Skeletal muscle tissue (tissue), 4 donors: ENCODE measurements around the gene CCNQ. TPM values are rescaled to one million over a fixed set of nuclear protein-coding genes. Genes with fewer than 3 reads are reported as not detected.

Experiments
- H3K27ac ChIP-seq: one replicate; pipeline ENCODE4 v1.7.0; 2013; ENCODE audit warnings: mild to moderate bottlenecking, low read depth, low read length, inconsistent platforms
- H3K27me3 ChIP-seq, 3 donors: one replicate each; pipeline ENCODE4 v1.7.0; 2013; ENCODE audit warnings: low read length in 3 of 3; ENCODE audit not compliant: control insufficient read depth in 3 of 3, insufficient read depth in 3 of 3
- H3K36me3 ChIP-seq, 3 donors: one replicate each; pipeline ENCODE4 v1.7.0; 2013; ENCODE audit warnings: low read length in 3 of 3; ENCODE audit not compliant: control insufficient read depth in 3 of 3, insufficient read depth in 3 of 3
- H3K4me1 ChIP-seq, 3 donors: one replicate each; pipeline ENCODE4 v1.7.0; 2013; ENCODE audit warnings: low read length in 3 of 3, mild to moderate bottlenecking in 3 of 3; ENCODE audit not compliant: control insufficient read depth in 3 of 3, insufficient read depth in 3 of 3
- H3K4me3 ChIP-seq, 3 donors: one replicate each; pipeline ENCODE4 v1.7.0; 2013; ENCODE audit warnings: low read length in 3 of 3
- H3K9ac ChIP-seq, 3 donors: one replicate each; pipeline ENCODE4 v1.7.0; 2013; ENCODE audit warnings: low read length in 3 of 3, mild to moderate bottlenecking in 3 of 3, moderate library complexity in 2 of 3, low read depth in 1 of 3
- H3K9me3 ChIP-seq, 3 donors: one replicate each; pipeline ENCODE4 v1.7.0; 2013; ENCODE audit warnings: low read length in 3 of 3; ENCODE audit not compliant: control insufficient read depth in 3 of 3
- total RNA-seq: library from RNA; depleted of rRNA; stranded (reverse); fragments of >200 nt; gene quantifications from one replicate; pipeline ENCODE4 v1.2.3, GENCODE V29; 2014
- donor health status: Osteomylitis.

CCNQ gene
- total RNA-seq, 1 donor from 2014 or later, result 13.0 TPM

DNA sequence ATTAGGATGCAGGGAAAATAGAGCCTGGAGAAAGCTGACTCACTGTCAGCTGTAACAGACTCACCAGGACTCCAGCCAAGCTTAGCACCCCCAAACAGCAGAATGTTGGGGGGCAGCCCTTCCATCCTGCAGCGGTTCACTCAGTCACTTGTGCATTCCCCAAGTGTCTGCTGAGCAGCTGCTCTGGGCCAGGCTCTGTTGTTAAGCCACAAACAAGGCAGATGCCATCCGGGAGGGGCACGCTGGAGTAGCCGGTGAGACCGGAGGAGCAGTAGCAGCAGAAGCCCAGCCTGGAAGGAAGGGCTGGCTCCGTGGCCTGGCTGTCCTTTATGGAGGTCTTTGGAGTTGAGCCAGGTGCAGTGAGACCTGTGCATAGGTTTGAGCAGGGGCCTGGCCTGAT, 22.0 kb downstream of the CCNQ start:
- no peaks in the 10 kb centered on the region for H3K4me1 ChIP-seq
- no peak overlapping the region for H3K9ac ChIP-seq
- no peaks in the 10 kb centered on the region for H3K9me3 ChIP-seq
- peaks cover 0 to 11% (median 0%) of the 10 kb centered on the region in 3 donors for H3K27me3 ChIP-seq
- no peaks in the 10 kb centered on the region for H3K36me3 ChIP-seq
- no peak overlapping the region for H3K4me3 ChIP-seq
- H3K27ac ChIP-seq, result no peak overlapping the region

DNA sequence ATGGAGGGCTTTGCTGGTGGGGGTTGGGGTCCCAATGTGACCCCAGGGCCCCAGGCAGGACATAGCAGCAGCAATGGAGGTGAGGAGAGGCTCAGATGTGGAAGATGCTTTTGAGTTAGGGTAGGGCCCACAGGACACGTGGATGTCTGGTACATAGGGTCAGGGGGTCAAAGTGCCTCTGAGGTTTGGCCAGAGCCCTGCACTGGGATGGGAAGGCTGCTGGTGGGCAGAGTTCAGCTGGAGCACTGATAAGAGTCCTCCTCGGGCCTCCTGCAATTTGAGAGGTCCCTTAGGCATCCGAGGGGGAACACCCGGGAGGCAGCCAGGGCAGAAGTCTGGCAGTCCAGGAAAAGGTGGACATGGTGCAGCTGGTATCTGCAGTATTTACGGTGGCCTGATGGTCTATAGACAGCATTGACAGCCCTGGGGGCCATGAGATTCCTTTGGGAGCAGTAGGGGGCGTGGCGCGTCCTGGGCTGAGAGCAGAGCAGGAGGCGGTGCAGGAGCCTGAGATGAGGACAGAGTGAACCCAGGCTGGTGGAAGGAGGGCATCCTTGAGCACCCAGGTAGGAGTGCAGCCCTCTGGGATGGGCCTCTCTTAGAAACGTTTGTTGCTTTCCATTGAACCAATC, 22.6 kb downstream of the CCNQ start:
- Histone ChIP-seq H3K9me3 (no peaks in the 10 kb centered on the region), H3K27ac (no peak overlapping the region), H3K36me3 (no peaks in the 10 kb centered on the region), H3K4me1 (no peaks in the 10 kb centered on the region), H3K4me3 (no peak overlapping the region), H3K9ac (no peak overlapping the region), H3K27me3 (peaks cover 0 to 11% (median 0%) of the 10 kb centered on the region in 3 donors)

DNA sequence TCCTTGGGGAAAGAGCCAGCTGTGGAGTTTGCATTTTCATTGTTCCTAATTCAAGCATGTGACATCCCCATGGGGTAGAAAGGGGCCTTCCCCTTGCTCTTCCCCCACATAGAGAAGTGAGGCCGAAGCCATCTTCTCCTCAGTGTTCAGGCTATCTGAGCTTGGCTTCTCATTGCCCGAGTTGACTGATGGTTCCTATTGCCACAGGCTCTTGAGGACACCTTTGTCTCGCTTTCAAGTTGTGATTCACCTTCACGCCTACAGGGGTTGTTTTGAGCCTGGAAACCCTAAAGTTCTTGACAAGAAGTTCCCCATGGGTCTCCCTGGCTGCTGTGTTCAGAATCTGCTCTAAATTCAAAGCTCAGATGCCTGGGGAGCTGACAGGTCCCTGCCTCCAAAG, 25.0 kb downstream of the CCNQ start:
- Histone ChIP-seq H3K36me3 (no peaks in the 10 kb centered on the region), H3K9ac (no peak overlapping the region), H3K4me3 (no peak overlapping the region), H3K27me3 (peaks cover 0 to 9% (median 0%) of the 10 kb centered on the region in 3 donors), H3K27ac (no peak overlapping the region), H3K9me3 (no peaks in the 10 kb centered on the region), H3K4me1 (no peaks in the 10 kb centered on the region)

GRCh38 chrX:153572601-153573000, 26.3 kb downstream of the CCNQ start:
- Histone ChIP-seq H3K27me3 (peaks cover 0 to 9% (median 0%) of the 10 kb centered on the region in 3 donors), H3K9ac (no peak overlapping the region), H3K36me3 (no peaks in the 10 kb centered on the region), H3K4me3 (no peak overlapping the region), H3K27ac (no peak overlapping the region), H3K9me3 (no peaks in the 10 kb centered on the region), H3K4me1 (no peaks in the 10 kb centered on the region)

- Histone ChIP-seq H3K36me3 (no peaks in the 10 kb centered on the region), H3K27ac (no peak overlapping the region), H3K27me3 (peaks cover 0 to 9% (median 0%) of the 10 kb centered on the region in 3 donors), H3K4me1 (no peaks in the 10 kb centered on the region), H3K9me3 (no peaks in the 10 kb centered on the region), H3K4me3 (no peak overlapping the region), H3K9ac (no peak overlapping the region)
Observed at GRCh38 chrX:153571534-153571908, 27.4 kb downstream of the CCNQ start.

DNA sequence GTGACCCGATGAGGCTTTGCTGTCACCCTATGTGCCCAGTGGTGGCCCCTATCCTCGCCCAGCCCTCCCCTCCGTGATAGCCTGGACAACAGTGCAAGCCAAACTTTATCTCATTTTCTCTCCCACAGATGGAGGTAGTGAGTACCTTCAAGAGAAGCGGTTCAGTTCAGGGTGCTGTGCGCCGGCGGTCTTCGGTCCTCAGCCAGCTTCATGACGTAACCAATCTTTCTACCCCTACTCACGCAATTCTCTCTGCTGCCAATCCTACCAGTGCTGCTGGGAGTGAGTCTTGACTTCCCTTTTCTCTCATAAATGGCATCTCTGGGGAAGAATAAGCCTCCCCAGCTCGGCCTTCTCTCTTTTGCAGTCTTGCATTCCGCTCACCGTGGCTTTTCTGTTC, 29.5 kb downstream of the CCNQ start:
- Histone ChIP-seq H3K27me3 (peaks cover 0 to 9% (median 0%) of the 10 kb centered on the region in 3 donors), H3K9me3 (no peaks in the 10 kb centered on the region), H3K27ac (no peak overlapping the region), H3K9ac (no peak overlapping the region), H3K36me3 (no peaks in the 10 kb centered on the region), H3K4me1 (no peaks in the 10 kb centered on the region), H3K4me3 (no peak overlapping the region)

DNA sequence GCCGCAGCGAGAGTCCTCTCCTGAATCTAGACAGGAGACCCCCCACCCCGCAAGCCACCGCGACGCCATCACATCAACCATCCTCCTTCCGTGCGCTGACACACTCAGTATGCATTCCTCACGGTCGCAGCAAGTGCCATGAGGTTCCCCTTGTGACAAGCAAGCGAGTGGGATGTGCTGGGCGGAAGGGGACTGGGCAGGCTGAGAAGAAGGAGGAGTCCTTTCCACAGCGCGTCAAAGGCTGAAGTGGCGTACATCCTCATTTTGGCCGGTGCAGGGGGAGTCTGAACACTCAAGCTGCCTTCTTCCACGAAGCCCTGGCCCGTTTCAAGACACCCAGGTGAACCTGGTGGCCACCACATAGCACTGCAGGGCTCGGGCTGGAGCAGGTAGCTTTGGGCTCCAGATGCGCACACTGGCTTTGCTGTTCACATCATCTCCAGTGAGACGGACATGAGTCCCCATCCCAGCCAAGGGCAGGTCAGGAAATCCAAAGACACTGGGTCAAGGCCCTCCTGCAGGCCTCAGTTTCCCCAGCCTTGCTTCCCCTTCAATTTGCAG, 30.4 kb downstream of the CCNQ start:
- Histone ChIP-seq H3K9ac (no peak overlapping the region), H3K36me3 (no peaks in the 10 kb centered on the region), H3K4me3 (no peak overlapping the region), H3K9me3 (no peaks in the 10 kb centered on the region), H3K4me1 (no peaks in the 10 kb centered on the region), H3K27ac (no peak overlapping the region), H3K27me3 (peaks cover 0 to 2% (median 0%) of the 10 kb centered on the region in 3 donors)

DNA sequence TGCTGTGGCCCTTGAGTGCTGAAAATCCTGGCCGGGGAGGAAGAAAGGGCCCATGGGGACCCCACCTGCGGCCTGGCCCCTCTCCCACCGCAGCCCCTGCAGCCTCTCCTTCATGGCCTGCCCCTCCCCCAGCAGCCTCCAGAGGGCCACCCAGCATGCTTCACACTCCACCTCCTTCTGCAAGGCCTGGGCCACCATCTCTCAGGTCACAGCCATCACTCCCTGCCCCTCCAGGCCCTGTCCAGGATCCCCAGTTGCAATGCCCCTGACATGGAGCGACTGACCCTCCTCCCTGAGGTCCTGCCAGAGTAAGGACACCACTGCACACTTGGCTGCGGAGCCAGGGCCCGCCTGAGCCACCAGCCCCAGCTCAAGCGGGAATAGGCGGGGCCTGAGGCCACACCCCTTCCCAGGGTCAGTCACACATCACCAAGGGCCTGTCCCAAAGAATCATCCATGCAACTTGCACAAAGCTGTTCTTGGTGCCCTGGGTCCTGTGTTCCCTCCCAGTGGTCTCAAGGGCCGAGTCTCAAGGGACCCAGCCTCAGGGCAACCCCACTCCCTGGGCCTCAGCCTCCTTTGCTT, 32.9 kb downstream of the CCNQ start:
- no peak overlapping the region for H3K9ac ChIP-seq
- H3K27ac ChIP-seq, result no peak overlapping the region
- H3K9me3 ChIP-seq, result no peaks in the 10 kb centered on the region
- peaks cover 0 to 4% (median 0%) of the 10 kb centered on the region in 3 donors for H3K27me3 ChIP-seq
- H3K36me3 ChIP-seq, result no peaks in the 10 kb centered on the region
- H3K4me3 ChIP-seq, result no peak overlapping the region
- no peaks in the 10 kb centered on the region for H3K4me1 ChIP-seq

DNA sequence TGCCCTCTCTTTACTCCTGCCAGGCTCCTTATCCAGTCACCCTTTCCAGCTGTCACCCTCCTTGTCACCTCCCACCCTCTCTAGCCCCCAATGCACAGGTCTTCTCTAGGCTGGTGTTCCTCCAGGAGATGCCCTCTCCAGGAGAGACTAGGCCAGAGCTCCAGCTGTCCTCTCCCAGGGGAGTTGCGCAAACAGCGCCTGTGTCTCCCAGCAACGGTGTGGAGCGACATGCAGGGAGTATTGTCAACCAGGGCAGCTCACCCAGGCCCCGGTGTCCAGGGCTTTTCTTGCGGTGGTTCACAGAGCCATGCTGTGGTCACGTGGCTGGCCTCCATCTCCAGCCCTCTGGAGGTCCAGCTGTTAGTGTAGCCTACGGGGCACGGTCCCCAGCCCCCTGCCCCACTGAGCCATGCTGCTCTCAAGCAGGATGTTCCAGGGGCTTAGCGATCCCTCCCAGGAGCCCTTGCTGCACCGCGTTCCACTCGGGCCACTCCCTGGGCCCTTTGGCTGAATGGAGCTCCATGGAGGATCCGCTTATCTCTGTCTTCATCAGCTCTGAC, 34.8 kb downstream of the CCNQ start:
- Histone ChIP-seq H3K36me3 (no peaks in the 10 kb centered on the region), H3K9me3 (no peaks in the 10 kb centered on the region), H3K27me3 (peaks cover 0 to 4% (median 0%) of the 10 kb centered on the region in 3 donors), H3K4me1 (no peaks in the 10 kb centered on the region), H3K9ac (no peak overlapping the region), H3K27ac (no peak overlapping the region), H3K4me3 (no peak overlapping the region)

DNA sequence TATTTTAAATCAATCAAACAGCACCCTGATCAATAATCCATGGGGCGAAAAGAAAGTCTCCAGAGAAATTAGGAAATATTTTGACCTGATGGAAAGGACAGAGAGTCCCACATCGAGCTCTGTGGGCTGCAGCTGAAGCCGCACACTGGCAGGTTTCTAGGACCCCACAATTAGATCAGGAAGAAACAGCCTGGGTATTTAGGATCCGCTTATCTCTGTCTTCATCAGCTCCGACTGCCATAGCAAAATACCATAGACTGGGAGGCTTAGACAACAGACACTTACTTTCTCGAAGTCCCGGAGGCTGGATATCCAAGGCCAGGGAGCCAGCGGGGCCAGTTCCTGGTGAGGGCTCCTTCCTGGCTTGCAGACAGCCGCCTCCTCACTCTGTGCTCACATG, 36.4 kb downstream of the CCNQ start:
- no peak overlapping the region for H3K9ac ChIP-seq
- no peaks in the 10 kb centered on the region for H3K4me1 ChIP-seq
- peaks cover 0 to 4% (median 0%) of the 10 kb centered on the region in 3 donors for H3K27me3 ChIP-seq
- no peaks in the 10 kb centered on the region for H3K9me3 ChIP-seq
- H3K36me3 ChIP-seq, result no peaks in the 10 kb centered on the region
- no peak overlapping the region for H3K4me3 ChIP-seq
- H3K27ac ChIP-seq, result no peak overlapping the region
